Measurements from ENCODE around the gene TBC1D9B. TPM values are rescaled to one million over a fixed set of nuclear protein-coding genes. Genes with fewer than 3 reads are reported as not detected.

The TBC1D9B gene
- total and polyA plus RNA-seq, 2 of the 13 experiments (the other 11 are each of a cell fraction or from before 2014, with no cell fraction given): 35.0 to 50.0 TPM

- TF ChIP-seq, protein P1, sequence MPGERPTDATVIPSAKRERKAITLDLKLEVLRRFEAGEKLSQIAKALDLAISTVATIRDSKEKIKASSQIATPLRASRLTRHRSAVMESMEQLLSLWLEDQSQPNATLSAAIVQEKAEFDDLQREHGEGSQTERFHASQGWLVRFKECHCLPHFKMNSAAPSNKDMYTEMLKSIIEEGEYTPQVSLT (CRISPR knock-in tag; IDR thresholded peaks at IDR 0.05; ENCODE audit: borderline replicate concordance, low read depth): no peak
- TF ChIP-seq TSC22D2 (CRISPR knock-in tag; IDR thresholded peaks at IDR 0.05; ENCODE audit: borderline replicate concordance): 0 out of 2 replicates have a peak, but pooled peaks have one; percentile 33
- peak; percentile 68; the same call in 1 of the 2 replicates for TF ChIP-seq HDAC1 (CRISPR knock-in tag; IDR thresholded peaks at IDR 0.05)
- TF ChIP-seq, protein P2, sequence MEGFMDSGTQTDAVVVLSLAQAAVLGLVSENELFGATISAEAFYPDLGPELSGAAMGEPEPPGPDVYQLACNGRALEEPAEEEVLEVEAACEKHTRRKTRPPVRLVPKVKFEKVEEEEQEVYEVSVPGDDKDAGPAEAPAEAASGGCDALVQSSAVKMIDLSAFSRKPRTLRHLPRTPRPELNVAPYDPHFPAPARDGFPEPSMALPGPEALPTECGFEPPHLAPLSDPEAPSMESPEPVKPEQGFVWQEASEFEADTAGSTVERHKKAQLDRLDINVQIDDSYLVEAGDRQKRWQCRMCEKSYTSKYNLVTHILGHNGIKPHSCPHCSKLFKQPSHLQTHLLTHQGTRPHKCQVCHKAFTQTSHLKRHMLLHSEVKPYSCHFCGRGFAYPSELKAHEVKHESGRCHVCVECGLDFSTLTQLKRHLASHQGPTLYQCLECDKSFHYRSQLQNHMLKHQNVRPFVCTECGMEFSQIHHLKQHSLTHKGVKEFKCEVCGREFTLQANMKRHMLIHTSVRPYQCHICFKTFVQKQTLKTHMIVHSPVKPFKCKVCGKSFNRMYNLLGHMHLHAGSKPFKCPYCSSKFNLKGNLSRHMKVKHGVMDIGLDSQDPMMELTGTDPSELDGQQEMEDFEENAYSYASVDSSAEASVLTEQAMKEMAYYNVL (CRISPR knock-in tag; IDR thresholded peaks at IDR 0.05; ENCODE audit: borderline replicate concordance): no peak
- TF ChIP-seq, protein P3, sequence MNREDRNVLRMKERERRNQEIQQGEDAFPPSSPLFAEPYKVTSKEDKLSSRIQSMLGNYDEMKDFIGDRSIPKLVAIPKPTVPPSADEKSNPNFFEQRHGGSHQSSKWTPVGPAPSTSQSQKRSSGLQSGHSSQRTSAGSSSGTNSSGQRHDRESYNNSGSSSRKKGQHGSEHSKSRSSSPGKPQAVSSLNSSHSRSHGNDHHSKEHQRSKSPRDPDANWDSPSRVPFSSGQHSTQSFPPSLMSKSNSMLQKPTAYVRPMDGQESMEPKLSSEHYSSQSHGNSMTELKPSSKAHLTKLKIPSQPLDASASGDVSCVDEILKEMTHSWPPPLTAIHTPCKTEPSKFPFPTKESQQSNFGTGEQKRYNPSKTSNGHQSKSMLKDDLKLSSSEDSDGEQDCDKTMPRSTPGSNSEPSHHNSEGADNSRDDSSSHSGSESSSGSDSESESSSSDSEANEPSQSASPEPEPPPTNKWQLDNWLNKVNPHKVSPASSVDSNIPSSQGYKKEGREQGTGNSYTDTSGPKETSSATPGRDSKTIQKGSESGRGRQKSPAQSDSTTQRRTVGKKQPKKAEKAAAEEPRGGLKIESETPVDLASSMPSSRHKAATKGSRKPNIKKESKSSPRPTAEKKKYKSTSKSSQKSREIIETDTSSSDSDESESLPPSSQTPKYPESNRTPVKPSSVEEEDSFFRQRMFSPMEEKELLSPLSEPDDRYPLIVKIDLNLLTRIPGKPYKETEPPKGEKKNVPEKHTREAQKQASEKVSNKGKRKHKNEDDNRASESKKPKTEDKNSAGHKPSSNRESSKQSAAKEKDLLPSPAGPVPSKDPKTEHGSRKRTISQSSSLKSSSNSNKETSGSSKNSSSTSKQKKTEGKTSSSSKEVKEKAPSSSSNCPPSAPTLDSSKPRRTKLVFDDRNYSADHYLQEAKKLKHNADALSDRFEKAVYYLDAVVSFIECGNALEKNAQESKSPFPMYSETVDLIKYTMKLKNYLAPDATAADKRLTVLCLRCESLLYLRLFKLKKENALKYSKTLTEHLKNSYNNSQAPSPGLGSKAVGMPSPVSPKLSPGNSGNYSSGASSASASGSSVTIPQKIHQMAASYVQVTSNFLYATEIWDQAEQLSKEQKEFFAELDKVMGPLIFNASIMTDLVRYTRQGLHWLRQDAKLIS (CRISPR knock-in tag; IDR thresholded peaks at IDR 0.05): no peak
- TF ChIP-seq GPN1 (CRISPR knock-in tag; IDR thresholded peaks at IDR 0.05; ENCODE audit: borderline replicate concordance): no peak
- TF ChIP-seq ONECUT2 (CRISPR knock-in tag; IDR thresholded peaks at IDR 0.05): no peak
- TF ChIP-seq, protein P4, sequence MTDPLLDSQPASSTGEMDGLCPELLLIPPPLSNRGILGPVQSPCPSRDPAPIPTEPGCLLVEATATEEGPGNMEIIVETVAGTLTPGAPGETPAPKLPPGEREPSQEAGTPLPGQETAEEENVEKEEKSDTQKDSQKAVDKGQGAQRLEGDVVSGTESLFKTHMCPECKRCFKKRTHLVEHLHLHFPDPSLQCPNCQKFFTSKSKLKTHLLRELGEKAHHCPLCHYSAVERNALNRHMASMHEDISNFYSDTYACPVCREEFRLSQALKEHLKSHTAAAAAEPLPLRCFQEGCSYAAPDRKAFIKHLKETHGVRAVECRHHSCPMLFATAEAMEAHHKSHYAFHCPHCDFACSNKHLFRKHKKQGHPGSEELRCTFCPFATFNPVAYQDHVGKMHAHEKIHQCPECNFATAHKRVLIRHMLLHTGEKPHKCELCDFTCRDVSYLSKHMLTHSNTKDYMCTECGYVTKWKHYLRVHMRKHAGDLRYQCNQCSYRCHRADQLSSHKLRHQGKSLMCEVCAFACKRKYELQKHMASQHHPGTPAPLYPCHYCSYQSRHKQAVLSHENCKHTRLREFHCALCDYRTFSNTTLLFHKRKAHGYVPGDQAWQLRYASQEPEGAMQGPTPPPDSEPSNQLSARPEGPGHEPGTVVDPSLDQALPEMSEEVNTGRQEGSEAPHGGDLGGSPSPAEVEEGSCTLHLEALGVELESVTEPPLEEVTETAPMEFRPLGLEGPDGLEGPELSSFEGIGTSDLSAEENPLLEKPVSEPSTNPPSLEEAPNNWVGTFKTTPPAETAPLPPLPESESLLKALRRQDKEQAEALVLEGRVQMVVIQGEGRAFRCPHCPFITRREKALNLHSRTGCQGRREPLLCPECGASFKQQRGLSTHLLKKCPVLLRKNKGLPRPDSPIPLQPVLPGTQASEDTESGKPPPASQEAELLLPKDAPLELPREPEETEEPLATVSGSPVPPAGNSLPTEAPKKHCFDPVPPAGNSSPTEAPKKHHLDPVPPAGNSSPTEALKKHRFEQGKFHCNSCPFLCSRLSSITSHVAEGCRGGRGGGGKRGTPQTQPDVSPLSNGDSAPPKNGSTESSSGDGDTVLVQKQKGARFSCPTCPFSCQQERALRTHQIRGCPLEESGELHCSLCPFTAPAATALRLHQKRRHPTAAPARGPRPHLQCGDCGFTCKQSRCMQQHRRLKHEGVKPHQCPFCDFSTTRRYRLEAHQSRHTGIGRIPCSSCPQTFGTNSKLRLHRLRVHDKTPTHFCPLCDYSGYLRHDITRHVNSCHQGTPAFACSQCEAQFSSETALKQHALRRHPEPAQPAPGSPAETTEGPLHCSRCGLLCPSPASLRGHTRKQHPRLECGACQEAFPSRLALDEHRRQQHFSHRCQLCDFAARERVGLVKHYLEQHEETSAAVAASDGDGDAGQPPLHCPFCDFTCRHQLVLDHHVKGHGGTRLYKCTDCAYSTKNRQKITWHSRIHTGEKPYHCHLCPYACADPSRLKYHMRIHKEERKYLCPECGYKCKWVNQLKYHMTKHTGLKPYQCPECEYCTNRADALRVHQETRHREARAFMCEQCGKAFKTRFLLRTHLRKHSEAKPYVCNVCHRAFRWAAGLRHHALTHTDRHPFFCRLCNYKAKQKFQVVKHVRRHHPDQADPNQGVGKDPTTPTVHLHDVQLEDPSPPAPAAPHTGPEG (CRISPR knock-in tag; IDR thresholded peaks at IDR 0.05): peak; percentile 51; the same call in 1 of the 2 replicates
- TF ChIP-seq NKX3-1 (CRISPR knock-in tag; IDR thresholded peaks at IDR 0.05): peak; percentile 58
- TF ChIP-seq ZNF121 (CRISPR knock-in tag; IDR thresholded peaks at IDR 0.05): no peak
- no peak; the same call in 1 of the 2 replicates for TF ChIP-seq MED13 (CRISPR knock-in tag; IDR thresholded peaks at IDR 0.05)
- peak; percentile 78 for TF ChIP-seq RBFOX2 (IDR thresholded peaks at IDR 0.05; ENCODE audit: low read depth, low read length)
- TF ChIP-seq SOX5 (CRISPR knock-in tag; IDR thresholded peaks at IDR 0.05; ENCODE audit: borderline replicate concordance): peak; percentile 29; the same call in 1 of the 2 replicates
- peak in 1 of 2 experiments; percentile 63; a peak in 2 of 4 replicates for TF ChIP-seq POLR2A (IDR thresholded peaks at IDR 0.05; ENCODE audit: insufficient read depth in 1 of 2, low read depth in 2 of 2, low read length in 2 of 2)
Observed at GRCh38 chr5:179819296-179820126, 88.2 kb downstream of the TBC1D9B start (continued).

Measured in HepG2 (cell line).